ENCODE data around the gene TFCP2. TPM values are rescaled to one million over a fixed set of nuclear protein-coding genes. Genes with fewer than 3 reads are reported as not detected.

TFCP2 gene
- total RNA-seq, 2 donors from 2014 or later = 7.9 to 9.9 TPM

- WGBS, 2 donors = 81 to 90% methylated on average over 5 to 9 of the region's 9 CpGs
- Histone ChIP-seq H3K4me3 (no peak overlapping the region), H3K9me3 (no peaks in the 10 kb centered on the region), H3K27me3 (no peaks in the 10 kb centered on the region), H3K4me1 (no peaks in the 10 kb centered on the region), H3K27ac (no peak overlapping the region), H3K36me3 (replicated peaks in 1 of 2; ENCODE audit: insufficient read depth in 1 of 2, low read depth in 2 of 2) (no peaks in the 10 kb centered on the region)
- no peak for TF ChIP-seq POLR2A (IDR thresholded peaks at IDR 0.05)
- TF ChIP-seq, protein P1, sequence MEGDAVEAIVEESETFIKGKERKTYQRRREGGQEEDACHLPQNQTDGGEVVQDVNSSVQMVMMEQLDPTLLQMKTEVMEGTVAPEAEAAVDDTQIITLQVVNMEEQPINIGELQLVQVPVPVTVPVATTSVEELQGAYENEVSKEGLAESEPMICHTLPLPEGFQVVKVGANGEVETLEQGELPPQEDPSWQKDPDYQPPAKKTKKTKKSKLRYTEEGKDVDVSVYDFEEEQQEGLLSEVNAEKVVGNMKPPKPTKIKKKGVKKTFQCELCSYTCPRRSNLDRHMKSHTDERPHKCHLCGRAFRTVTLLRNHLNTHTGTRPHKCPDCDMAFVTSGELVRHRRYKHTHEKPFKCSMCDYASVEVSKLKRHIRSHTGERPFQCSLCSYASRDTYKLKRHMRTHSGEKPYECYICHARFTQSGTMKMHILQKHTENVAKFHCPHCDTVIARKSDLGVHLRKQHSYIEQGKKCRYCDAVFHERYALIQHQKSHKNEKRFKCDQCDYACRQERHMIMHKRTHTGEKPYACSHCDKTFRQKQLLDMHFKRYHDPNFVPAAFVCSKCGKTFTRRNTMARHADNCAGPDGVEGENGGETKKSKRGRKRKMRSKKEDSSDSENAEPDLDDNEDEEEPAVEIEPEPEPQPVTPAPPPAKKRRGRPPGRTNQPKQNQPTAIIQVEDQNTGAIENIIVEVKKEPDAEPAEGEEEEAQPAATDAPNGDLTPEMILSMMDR (IDR thresholded peaks at IDR 0.05) = no peak
- no peak for ATAC-seq
- no peak for DNase-seq
- intact Hi-C loops (cut with DNase I) = no loop called here
Measured at GRCh38 chr12:51196547-51196946, 23.6 kb upstream of the TFCP2 start.

DNA sequence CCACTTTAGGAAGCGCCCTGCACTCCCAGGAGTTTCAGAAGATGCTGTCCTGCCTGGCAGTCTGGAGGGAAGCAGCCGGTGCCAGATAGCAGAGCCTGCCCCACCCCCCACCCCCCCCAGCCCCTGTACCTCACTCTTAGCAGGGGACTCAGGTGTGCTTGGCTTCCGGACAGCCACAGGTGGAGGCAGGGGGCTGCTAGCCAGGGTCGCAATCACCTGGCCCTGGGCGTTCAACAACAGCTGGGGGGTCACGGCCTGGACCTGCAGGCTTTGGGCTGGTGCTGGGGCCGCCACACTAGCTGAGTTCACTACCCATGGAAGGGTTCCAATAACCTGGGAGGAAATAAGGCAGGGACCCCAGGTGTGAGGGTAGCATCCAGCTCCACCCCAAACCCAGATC lies 22.9 kb upstream of the TFCP2 start:
- H3K4me3 ChIP-seq = no peak overlapping the region
- WGBS, 2 donors = 86 to 93% methylated on average over 5 to 7 of the region's 7 CpGs
- DNase-seq (no peak), ATAC-seq (no peak)
- H3K36me3 ChIP-seq (replicated peaks in 1 of 2; ENCODE audit: insufficient read depth in 1 of 2, low read depth in 2 of 2) = no peaks in the 10 kb centered on the region
- intact Hi-C loops (cut with DNase I) = no loop called here
- no peaks in the 10 kb centered on the region for H3K4me1 ChIP-seq
- no peak overlapping the region for H3K27ac ChIP-seq
- TF ChIP-seq POLR2A (IDR thresholded peaks at IDR 0.05) = no peak
- TF ChIP-seq, protein P1 (IDR thresholded peaks at IDR 0.05) = no peak
- no peaks in the 10 kb centered on the region for H3K27me3 ChIP-seq
- no peaks in the 10 kb centered on the region for H3K9me3 ChIP-seq

GRCh38 chr12:51192284-51192671 lies 19.3 kb upstream of the TFCP2 start:
- Histone ChIP-seq H3K4me1 (no peaks in the 10 kb centered on the region), H3K27ac (no peak overlapping the region), H3K4me3 (no peak overlapping the region), H3K9me3 (no peaks in the 10 kb centered on the region), H3K27me3 (no peaks in the 10 kb centered on the region), H3K36me3 (replicated peaks in 1 of 2; ENCODE audit: insufficient read depth in 1 of 2, low read depth in 2 of 2) (no peaks in the 10 kb centered on the region)
- intact Hi-C loops (cut with DNase I) = no loop called here
- TF ChIP-seq POLR2A (IDR thresholded peaks at IDR 0.05) = no peak
- TF ChIP-seq, protein P1 (IDR thresholded peaks at IDR 0.05) = no peak
- WGBS, 2 donors = 70 to 84% methylated on average over 3 to 5 of the region's 5 CpGs
- no peak for DNase-seq
- no peak for ATAC-seq

GRCh38 chr12:51191516-51192283 lies 18.8 kb upstream of the TFCP2 start:
- no peaks in the 10 kb centered on the region for H3K36me3 ChIP-seq (replicated peaks in 1 of 2; ENCODE audit: insufficient read depth in 1 of 2, low read depth in 2 of 2)
- DNase-seq (no peak), ATAC-seq (no peak)
- intact Hi-C loops (cut with DNase I) = no loop called here
- no peak for TF ChIP-seq POLR2A (IDR thresholded peaks at IDR 0.05)
- TF ChIP-seq, protein P1 (IDR thresholded peaks at IDR 0.05) = no peak
- H3K4me1 ChIP-seq = no peaks in the 10 kb centered on the region
- 88 to 93% methylated on average over 9 to 12 of the region's 12 CpGs for WGBS, 2 donors
- no peak overlapping the region for H3K4me3 ChIP-seq
- no peaks in the 10 kb centered on the region for H3K27me3 ChIP-seq
- no peak overlapping the region for H3K27ac ChIP-seq
- H3K9me3 ChIP-seq = no peaks in the 10 kb centered on the region

GRCh38 chr12:51190820-51191219 lies 17.9 kb upstream of the TFCP2 start:
- ATAC-seq (no peak), DNase-seq (no peak)
- Histone ChIP-seq H3K4me3 (no peak overlapping the region), H3K27ac (no peak overlapping the region), H3K27me3 (no peaks in the 10 kb centered on the region), H3K9me3 (no peaks in the 10 kb centered on the region), H3K36me3 (replicated peaks in 1 of 2; ENCODE audit: insufficient read depth in 1 of 2, low read depth in 2 of 2) (no peaks in the 10 kb centered on the region), H3K4me1 (no peaks in the 10 kb centered on the region)
- TF ChIP-seq, protein P1 (IDR thresholded peaks at IDR 0.05) = no peak
- no peak for TF ChIP-seq POLR2A (IDR thresholded peaks at IDR 0.05)
- WGBS, 2 donors = 87 to 89% methylated on average over 4 of the region's 4 CpGs
- intact Hi-C loops (cut with DNase I) = no loop called here
